AG09319 (cell line): ENCODE results near the gene LRRC45.
"Not testable (repeated sequence)": the region's sequence is repeated elsewhere in the genome, so short reads cannot be mapped to it uniquely, and the experiment has no call there.

Experiments
- DNase-seq: peaks from one replicate; pipeline ENCODE4 v3.0.0-alpha.2; 2010; ENCODE audit warnings: low read depth; ENCODE audit errors: extremely low read depth
- TF ChIP-seq, protein P1 (sequence below): IDR thresholded peaks from 2 replicates; pipeline ENCODE4 v1.5.1; 2011; ENCODE audit warnings: low read depth, mild to moderate bottlenecking, inconsistent platforms, low read length, moderate library complexity

The LRRC45 gene

GRCh38 chr17:81980707-81981343 is 42.3 kb upstream of the LRRC45 start:
- no peak for DNase-seq
- TF ChIP-seq, protein P1, sequence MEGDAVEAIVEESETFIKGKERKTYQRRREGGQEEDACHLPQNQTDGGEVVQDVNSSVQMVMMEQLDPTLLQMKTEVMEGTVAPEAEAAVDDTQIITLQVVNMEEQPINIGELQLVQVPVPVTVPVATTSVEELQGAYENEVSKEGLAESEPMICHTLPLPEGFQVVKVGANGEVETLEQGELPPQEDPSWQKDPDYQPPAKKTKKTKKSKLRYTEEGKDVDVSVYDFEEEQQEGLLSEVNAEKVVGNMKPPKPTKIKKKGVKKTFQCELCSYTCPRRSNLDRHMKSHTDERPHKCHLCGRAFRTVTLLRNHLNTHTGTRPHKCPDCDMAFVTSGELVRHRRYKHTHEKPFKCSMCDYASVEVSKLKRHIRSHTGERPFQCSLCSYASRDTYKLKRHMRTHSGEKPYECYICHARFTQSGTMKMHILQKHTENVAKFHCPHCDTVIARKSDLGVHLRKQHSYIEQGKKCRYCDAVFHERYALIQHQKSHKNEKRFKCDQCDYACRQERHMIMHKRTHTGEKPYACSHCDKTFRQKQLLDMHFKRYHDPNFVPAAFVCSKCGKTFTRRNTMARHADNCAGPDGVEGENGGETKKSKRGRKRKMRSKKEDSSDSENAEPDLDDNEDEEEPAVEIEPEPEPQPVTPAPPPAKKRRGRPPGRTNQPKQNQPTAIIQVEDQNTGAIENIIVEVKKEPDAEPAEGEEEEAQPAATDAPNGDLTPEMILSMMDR: no peak

DNA sequence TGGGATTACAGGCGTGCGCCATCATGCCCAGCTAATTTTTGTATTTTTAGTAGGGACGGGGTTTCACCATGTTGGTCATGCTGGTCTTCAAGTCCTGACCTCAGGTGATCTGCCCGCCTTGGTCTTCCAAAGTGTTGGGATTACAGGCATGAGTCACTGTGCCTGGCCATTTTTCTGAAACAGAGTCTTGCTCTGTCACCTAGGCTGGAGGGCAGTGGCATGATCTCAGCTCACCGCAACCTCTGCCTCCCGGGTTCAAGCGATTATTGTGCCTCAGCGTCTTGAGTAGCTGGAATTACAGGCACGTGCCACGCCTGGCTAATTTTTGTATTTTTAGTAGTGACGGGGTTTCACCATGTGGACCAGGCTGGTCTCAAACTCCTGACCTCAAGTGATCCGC is 41.6 kb upstream of the LRRC45 start:
- not testable (repeated sequence) for DNase-seq

DNA sequence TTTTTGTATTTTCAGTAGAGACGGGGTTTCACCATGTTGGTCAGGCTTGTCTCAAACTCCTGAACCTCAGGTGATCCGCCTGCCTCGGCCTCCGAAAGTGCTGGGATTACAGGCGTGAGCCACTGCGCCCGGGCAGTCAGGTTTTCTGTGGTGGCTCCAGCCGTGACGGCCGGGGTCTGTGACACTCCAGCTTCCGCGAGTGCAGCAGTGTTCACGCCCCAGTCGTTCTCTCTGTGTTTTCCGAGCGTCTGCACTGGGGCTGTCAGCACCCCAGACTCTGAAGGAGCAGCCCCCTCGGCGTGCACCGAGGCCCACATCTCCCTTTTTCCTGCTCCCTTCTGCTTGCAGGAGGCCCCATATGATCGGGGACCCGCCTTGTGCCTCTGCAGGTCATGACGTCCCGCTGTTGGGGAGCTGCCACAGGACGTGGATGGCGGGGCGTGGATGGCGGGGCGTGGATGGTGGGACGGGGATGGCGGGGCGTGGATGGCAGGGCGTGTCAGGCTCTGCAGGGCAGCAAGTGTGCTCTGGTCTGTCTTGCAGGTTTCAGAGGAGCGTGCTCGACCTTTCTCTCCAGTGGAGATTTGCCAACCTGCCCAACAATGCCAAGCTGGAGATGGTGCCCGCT is 40.0 kb upstream of the LRRC45 start:
- DNase-seq: no peak
- TF ChIP-seq, protein P1: no peak

DNA sequence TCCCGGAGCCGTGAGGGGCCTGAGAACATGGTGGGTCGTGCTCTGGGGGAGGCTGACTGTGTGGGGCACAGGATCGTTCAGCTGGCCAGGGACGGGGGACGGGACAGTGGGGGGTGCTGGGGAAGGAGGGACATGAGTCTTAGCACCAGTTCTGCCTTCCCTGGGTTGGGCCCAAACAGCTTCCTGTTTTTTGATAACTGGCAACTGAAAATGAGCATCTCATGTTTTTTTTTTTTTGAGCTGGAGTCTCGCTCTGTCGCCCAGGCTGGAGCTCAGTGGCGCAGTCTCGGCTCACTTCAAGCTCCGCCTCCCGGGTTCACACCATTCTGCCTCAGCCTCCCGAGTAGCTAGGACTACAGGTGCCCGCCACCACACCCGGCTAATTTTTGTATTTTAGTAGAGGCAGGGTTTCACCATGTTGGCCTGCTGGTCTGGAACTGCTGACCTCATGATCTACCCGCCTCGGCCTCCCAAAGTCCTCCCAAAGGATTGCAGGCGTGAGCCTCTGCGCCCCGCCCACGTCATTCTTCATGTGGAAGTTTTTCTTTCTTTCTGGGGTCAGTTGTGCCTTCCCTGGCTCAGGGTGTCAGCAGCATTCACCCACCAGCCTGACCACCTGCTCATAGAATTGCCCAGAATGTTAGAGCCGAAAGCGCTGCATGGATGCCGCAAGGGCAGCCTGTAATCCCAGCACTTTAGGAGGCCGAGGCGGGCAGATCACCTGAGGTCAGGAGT is 39.3 kb upstream of the LRRC45 start:
- no peak for DNase-seq
- TF ChIP-seq, protein P1: no peak

DNA sequence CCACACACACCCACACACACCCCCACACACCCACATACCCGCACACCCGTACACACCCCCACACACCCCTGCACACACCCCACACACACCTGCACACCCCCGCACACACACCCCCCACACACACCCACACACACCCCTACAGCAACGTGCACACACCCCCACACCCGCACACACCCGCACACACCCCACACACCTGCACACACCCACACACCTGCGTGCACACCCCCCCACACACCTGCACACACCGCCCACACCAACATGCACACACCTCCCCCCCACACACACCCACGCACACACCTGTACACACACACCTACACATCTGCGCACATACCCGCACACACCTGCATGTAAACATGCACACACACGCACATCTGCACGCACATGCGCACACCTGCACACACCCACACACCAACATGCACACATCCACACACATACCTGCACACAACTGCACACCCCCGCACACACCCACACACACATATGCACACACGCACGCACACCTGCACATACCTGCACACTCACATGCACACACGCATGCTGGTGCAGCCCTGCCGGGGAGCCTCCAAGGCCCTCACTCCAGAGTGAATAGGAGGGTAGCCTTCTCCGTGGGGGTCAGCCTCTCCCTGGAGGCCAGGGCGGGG is 38.2 kb upstream of the LRRC45 start:
- no peak for DNase-seq
- TF ChIP-seq, protein P1: no peak

DNA sequence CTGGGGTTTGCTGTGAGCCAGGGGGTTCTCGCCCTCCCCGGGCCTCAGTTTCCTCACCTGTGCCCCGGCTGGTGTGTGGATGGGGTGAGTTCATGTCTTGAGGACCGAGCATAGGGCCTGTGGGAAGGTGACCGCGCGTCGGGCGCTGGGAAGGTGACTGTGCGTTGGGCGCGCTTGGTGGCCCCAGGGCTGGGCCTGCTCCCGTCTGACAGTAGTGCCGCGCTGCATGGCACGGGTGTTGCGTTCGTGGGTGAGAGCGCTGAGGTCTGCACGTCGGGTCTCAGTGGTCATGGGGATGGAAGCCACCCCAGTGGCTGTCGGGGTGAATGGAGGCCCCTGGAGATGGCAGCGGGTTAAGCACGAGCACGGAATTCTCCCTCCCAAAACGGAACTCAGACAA is 36.5 kb upstream of the LRRC45 start:
- TF ChIP-seq, protein P1: no peak
- DNase-seq: no peak

DNA sequence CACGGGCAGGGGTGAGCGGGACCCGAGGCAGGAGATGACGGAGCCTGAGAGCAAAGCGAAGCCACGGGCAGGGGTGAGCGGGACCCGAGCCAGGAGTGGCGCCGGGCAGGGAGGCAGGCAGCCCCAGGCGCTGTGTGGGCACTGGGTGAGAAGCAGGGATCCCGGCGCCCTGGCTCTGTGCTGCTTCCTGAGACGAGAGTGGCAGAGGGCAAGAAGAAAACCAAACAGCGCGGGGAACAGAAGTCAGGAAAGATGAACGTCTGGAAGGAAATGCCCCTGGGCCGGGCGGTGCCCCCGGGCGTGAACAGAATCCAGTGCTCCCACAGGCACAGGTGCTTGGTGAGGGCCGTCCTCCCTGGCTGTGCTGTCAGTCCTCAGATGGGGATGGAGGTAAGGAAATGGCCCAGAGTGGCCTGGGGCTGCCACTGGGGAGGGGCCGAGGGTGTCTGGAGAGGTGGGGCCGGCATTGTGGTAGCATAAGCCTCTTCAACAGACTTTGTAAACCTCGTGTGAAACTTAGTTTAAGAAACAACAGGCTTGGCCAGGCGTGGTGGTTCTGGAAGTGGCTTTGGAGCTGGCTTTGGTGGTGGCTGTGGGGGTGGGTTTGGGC is 35.8 kb upstream of the LRRC45 start:
- no peak for DNase-seq
- TF ChIP-seq, protein P1: no peak
